DMS153 treated with DMSO at 0.1 percent for 48 hours (cell line): ENCODE results near the gene KIZ.
A peak's percentile ranks its signal among the peaks of the same experiment; 100 is the strongest.

ENCODE experiments used
- DNase-seq: peaks from one replicate; lab custom pipeline; 2025; ENCODE audit not compliant: unreplicated experiment; lab: John Stamatoyannopoulos, UW

KIZ gene, protein sequence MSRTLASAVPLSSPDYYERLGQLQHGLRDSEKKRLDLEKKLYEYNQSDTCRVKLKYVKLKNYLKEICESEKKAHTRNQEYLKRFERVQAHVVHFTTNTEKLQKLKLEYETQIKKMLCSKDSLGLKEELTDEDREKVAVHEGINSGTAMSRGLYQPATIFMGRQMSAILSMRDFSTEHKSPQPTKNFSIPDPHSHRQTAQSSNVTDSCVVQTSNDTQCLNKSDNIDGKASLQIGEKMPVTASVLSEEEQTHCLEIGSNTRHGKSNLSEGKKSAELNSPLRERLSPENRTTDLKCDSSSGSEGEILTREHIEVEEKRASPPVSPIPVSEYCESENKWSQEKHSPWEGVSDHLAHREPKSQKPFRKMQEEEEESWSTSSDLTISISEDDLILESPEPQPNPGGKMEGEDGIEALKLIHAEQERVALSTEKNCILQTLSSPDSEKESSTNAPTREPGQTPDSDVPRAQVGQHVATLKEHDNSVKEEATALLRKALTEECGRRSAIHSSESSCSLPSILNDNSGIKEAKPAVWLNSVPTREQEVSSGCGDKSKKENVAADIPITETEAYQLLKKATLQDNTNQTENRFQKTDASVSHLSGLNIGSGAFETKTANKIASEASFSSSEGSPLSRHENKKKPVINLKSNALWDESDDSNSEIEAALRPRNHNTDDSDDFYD

DNA sequence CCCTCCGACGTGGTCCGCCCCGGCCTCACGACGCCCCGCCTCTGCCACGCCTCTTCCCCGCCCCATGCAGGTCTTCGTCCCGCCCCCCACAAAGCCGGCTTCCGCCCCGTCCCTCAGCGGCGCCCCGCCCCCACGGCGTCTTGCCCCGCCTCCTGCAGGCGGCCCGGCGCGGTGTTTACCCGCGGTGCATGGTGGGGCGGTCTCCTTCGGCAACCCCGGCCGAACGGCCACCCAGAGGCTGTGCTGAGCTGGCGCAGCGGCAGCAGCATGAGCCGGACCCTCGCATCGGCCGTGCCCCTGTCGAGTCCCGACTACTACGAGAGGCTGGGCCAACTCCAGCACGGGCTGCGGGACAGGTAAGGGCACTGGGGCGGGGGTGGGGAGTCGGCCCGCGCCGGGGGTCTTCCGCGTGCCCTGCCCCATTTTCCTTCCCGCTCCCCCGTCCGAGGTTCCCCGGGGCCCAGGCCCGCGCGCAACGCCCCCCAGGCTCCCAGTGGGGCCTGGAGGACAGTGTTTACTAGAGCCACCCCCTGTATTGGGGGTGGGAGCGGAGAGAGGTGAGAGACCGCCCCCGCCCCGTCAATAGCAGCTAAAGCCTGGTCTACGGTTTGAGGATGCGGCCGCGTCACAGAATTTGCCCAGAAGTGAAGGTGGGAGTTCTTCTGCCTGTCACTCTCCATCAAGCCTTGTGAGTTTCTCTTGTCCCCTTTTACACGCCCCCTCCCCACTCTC, at the start of gene KIZ:
TSS of gene KIZ (plus strand) at position 234 of the 732 bp plus-strand sequence. CDS start at position 268, 34 bp downstream.
- DNase-seq = peak; percentile 89

DNA sequence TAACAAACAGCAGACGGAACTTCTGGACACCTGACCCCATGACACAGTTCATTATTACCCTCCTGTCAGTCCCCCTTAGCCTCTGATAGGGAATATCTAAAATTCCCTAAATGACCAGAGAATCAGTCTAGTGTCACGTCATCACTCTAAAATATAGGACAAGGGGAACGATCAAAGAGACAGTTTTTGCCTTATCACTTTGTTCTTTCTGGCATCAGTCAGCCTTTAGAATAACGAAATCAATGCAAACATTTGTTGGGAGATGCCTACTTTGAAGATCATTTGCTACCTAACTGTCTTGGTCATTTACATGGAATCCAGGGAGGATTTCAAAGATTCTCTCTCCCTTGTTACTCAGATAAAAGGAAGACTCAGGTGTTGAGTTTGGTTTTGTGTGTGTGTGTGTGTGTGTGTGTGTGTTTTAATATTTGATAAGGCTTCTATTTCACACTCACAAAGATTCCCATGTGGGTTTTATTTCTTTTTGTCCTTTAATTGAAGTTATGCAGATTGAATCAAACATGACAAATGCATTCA, 48.0 kb upstream of the KIZ start:
- DNase-seq = no peak

DNA sequence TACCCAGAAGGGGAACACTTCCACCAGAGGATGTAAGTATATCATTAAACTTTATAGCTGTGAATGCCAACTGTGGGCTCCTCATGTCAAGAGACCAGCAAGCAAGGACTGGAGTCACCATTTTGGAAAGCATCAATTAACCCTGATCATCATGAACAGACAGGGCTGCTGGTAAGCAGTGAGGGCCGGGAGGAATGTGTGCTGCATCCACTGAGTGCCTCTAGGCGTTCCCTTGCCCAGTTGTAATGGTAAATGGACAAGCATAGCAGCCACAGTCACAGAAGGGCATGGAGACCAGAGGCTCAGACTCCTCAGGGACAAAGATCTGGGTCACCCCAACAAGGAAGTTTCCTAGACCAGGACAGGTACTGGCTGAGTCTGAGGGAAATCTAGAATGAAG, 43.3 kb upstream of the KIZ start:
- no peak for DNase-seq

DNA sequence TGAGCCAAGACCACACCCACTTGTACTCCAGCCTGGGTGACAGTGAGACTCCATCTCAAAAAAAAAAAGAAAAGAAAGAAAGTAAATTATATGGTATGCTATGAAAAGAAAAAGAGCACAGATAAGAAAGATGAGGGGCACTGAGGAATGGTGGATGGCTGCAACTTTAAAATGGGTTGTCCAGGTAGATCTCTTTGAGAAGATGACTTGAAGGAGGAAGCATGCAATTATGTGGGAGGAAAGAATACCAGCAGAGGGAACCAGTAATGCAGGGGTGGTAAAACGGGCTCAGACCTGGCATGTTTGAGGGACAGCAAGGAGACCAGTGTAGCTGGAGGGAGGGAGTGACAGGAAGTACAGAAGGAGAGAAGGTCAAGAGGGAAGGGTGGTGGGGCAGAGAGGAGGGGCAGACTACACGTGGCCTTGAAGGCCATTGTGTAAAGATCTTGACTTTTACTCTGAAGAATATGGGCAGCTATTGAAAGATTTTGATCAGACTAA, 42.0 kb upstream of the KIZ start:
- DNase-seq = no peak

DNA sequence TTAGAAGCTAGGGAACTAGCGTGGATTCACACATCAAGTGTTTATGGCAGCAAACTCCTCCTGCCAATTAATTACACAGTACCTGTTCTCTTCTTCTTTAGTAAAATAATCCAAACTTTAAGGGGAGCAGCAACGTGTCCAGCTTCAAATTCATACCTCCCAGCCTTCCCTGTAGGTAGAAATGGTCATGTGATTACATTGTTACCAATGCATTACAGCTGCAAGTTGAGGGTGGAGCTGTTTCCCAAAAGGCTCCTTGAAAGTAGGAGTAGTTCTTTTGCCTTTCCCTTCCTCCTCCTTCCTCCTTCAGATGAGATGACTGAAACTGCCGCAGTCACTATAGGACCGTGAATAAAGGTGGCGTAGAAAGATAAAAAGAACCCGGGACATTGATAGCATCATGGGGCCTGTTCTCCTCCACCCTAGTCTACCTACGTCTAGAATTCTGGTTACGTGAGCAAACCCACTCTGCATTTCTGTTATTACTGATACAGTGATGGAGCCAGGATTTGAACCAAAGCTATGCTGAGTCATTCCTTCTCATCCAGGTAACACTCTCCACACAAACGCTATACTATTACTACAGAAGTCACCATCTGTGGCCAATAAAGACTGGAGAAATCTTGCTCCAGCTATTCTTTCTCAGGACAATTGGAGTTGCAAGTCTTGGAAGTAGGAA, 37.9 kb upstream of the KIZ start:
- DNase-seq = no peak

DNA sequence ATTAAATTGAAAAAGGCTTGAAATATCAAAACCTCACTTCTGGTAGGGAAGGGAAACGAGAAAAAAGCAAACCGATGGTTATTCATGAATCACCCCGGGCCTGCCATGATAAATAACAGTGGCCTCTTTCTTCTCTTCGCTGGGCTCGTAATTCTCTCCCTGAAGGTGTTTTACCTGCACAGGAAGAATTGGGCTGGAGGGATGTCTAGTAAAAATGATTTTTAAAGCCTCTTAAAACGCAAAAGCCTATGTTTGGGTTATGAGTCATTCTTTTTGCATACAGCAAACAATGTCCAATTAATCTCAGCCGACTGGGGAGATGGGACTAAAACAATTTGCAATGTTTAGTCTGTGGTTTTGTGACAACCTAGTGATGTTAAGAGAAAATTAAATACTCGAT, 36.5 kb upstream of the KIZ start:
- no peak for DNase-seq

DNA sequence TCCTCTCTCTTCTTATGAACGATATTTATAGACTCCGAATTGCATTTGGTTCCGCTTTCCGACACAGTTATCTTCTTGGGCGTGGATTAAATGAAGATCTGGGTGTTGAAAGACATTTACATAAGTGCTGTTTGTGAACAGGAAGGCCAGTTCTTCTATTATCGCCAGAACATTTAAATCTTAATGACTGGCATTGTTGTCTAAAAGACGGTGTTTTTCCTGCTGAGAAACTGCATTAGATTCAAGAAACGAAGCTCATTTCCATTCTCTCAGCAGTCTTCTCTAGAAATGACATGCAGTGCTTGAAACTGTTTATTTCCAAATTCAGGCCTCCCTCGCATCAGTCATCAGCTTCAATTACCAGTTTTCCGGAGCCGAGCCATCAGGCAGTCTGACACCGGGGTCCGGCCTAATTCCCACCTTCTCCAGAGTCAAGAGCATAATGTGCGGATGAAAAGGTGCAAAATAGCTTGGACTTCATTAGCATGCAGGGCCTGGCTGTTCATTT, 35.7 kb upstream of the KIZ start:
- DNase-seq = no peak

DNA sequence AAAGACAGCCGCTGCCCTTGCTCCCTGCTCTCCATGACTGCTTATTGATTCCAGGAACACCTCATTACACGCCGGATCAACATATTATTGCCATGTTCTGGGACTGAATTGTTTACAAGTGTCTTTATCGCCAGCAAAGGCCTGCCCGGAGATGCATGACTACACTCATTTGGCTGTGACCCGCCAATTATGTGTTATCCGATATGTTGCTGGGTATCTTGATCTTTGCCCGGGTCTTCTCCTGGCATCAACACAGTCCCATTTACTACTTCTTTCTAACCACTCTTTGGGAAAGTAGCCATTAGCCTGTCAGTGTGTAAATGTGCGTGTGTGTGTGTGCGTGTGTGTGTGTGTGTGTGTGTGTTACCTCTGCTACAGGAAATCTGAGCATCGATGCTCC, 35.2 kb upstream of the KIZ start:
- no peak for DNase-seq

DNA sequence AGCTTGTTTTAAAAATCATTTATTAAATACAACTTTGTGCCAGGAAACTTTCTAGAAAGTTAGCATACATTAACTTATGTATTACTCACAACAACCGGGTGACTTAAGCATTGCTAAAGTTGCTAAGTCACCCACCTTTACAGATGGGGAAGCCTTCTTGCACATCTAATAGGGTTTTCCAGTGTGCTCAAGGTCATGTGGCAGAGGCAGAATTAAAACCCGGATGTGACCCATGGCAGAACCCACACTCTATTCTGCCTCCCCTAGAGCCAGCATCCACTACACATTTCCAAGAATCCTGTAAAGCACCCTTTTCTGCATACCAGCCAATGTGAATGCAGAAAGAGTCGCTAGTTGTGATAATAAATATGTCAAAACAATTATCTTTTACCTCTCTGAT, 33.1 kb upstream of the KIZ start:
- DNase-seq = no peak

DNA sequence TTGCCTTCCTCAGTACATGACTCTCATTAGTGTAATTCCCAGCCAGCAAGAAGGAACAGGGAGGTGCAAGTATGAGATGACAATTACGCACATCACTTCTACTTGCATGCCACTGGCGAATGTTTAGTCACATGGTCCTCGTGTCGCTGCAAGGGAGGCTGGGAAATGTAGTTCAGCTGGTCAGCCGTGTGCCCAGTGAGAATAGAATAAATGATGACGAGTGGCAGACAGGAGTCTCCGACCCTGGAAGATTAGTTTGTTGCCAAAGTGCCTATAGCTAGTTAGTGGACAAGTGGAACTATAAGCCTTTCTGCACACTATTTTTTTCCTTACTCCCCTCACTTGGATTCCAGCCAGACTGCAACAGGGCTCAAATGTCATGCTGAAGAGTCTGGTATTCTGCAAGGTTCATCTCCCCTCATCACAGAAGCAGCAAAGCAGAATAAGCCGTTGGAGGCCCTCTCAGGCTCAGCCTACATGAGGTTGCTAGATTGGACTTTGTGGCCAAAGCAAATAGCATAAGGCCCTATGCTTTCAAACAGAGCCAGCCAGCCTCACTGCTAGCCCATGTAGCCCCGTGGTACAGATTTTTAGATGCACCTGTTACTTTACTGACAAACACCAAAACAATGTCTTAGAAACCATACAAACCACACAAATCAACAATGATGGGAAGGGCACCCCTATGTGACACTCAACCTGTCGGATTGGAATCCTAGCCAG, 29.4 kb upstream of the KIZ start:
- peak; percentile 57 for DNase-seq

DNA sequence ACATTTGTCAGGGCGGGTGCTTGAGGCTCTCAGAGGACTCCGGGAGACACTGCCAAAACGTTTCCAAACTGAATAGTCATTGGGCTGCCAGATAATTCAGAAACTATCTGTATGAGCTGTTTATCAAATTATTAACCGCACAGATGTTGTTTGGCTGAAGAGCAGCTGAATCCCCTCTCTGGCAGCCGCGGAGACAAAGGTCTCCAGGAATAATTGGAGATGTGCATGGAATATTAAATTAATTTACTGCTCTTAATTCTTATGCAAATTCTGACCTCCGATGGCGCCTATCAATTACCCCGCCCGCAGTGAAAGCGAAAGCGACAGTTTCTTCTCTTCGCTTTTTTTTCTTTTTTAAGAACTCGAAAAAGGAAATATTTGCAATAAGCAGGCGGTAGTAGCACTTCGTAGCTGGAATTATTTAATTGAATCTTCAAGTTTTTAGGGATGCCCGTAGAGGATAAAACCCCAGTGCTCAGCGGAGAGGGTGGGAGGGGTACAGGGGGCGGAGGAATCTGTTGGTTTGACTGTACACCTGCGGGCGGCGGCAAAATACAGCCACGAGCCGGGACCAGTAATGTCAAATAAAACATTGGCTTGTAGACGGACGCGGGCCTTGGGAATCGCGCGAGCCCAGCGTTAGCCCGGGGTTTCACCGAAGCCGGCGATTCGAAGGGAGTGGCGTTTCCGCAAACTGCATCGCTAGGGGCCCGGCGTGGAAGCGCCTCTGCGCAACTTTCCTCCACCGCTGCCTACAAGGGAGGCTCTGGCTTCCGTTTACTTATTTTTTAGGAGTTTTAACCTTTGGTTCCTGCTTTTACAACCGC, 25.9 kb upstream of the KIZ start:
- DNase-seq = no peak

DNA sequence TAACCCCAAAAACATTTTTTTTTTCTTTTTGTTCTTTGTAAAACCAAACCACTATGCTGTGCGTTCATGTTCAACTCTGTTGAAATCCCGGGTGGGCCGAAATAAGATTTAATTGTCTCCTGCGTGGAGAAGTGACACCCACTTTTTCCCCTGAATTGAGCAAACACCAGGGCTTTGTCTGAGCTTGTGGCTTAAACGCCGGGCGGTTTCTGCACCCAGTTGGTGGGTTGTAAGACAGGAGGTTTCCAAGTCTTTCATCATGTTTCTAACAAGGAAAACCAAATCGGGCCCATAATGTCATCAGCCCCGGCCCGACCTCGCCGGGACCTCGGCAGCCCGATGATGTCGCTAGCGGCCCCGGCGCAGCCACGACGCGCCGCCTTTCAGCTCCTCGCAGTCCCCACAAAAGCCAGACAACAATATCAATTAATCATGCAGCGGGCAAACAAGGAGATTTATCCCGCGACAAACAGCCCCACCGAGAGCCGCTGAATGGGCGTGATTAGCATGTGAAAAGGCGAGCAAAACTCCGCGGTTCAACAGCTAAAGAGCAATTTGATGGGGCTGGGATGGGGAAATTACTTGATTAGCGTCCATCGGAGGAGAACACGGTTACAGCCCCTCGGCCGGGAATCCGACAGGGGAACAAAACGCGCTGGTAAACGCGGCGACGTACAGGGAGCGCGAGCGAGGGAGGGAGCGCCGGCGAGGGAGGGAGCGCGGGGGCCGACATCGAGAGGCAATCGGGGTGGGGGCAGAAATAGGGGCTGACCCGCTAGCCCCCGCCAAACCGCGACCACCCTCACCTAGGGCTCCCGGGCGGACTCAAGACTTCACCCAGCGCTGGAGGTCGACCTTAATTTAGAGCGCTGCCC, 25.1 kb upstream of the KIZ start:
- peak; percentile 54 for DNase-seq

DNA sequence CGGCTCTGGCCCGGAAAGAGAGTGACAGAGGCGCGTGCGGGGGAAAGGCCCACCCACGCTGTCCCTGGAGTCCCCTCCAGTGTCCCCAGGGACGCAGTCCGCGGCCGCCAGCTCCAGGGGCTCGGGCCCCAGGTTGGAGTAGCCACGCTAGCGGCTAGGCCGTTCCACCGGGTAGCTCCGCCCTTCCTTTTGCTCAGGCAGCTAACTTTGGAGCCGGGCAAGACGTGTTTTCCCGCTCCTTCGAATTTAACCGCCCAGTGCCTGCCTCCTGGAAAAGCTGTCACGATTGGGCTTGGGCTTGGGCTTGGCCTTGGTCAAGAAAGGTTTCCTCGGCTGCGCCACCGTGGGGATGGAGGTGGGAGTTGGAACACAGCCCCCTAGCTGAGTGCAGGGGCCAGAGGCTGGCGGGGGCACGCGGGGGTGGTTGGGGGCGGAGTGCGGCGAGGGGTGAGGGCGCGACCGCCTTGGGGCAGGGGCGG, 24.4 kb upstream of the KIZ start:
- no peak for DNase-seq

DNA sequence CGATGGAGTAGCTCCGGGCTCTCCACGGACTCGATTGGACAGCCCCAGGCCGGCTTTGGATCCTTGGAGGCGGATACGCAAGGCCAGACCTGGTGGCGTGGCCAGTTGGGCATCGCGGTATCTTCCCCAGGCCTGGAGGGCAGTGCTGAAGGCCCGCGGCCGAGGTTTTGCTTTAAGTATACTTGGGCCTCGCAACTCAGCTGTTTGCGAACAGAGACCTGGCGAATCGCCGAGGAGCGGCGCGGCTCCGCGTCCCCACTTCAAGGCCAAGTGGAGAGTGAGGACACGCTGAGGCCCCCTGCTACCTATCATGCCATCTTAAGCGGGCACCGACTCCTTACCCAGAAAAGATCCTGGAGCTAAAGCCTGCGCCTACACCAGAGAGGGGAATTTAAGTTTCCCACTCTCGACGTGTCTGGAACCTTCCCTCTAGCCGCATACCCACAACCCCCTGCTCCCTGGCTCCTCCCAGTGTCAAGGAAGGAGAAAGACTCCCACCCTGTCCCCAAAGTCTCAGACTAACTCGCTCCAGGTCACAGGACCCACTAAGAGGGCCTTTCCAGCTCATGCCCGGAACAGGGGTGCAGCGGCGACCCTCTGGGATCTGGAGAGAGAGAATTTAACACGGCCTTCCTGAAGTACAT, 23.8 kb upstream of the KIZ start:
- no peak for DNase-seq

DNA sequence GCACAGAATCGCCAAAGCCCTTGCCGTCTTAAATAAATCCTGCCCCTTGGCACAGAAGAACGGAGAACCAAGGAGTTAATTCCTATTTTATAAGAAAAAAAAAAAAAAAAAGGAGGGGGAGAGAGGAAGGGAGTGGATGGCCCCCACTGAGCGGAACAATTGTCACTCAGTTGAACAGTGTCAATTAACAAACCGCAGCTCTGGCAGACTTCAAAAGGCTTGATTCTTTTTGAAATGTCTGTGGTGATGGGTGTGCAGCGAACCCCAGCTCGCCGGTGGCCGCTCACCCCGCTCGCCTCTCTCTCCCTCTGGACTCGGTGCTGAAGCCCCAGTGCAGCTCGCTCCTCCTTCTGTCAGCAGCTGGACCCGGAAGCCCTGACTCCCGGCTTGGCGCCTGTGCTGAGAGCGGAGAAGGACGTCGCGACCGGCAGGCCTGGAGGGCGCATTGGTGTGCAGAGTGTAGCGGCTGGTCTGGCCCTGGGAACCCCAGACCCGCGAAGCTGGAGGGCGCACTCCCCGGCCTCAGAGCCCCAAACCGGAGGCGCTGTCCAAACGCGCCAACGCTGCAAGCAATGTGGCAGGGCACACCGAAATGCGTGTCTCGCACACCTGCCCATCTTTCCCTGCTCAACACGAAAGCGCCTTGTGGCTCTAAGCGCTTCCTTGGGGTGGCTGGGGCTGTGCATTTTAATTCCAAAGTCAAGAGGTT, 23.1 kb upstream of the KIZ start:
- DNase-seq = no peak

DNA sequence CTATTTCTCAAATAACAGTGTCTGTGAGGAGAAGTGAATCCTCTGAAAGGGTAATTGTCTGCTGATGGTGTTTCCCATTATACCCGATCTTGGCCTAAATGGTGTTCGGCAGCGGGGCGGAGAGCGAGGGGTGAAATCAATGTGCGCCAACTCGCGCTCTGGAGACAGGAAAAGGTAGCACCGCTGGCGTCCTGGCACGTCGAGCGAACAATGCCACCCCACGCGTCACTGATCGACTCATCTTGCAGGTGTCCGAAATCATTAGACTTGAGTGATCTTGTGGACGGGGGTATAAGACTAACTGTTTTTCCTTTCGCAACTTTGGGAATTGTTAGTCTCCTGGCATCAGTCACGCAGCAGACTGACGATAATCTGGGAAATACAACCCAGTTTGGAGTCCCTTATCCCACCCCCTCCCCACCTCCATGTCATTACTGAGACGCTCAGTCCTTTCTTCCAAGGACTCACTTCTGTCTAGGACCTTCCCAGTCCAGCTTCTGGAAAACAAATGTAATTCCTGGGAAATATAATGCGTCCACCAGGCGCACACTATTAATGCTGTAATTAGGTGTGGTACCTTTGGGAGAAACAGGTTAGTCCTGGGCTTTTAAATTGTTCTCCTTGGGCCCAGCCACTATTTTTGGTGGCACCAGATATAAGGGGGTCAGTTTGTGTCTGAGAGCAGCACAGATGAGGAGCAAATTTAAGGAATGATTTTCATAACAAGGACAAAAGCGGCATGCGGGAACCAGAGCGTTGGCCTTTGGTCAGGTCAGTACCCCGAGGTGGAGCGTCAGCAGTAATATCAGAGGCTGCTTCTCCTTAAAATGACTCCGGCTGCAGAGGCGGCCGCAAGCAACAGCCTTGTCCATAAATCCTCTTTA, 22.1 kb upstream of the KIZ start:
- no peak for DNase-seq
